Cardiac septum (tissue), 1 donor: Measurements from ENCODE around the gene ETS1. TPM values are rescaled to one million over a fixed set of nuclear protein-coding genes. Genes with fewer than 3 reads are reported as not detected.

Experiments
- DNase-seq: peaks from one replicate; pipeline ENCODE4 v3.0.0-alpha.2; 2020; ENCODE audit warnings: low spot score
- intact Hi-C: fragments of 100-400 bp; cut with DNase I; formaldehyde crosslinking; loops from one replicate; pipeline ENCODE4 v1.14.0; 2022
- total RNA-seq: library from RNA; stranded (reverse); fragmentation: NEBNext Ultra II Directional; extraction: Animal tissue kit (Norgen Biotek cat#: 25700); gene quantifications from one replicate; pipeline ENCODE4 v1.2.1, GENCODE V29; 2021
- donor health status: DM: no; HTN: no; CAD: no.

The ETS1 gene
- total RNA-seq, 1 donor from 2014 or later = 54.2 TPM

DNA sequence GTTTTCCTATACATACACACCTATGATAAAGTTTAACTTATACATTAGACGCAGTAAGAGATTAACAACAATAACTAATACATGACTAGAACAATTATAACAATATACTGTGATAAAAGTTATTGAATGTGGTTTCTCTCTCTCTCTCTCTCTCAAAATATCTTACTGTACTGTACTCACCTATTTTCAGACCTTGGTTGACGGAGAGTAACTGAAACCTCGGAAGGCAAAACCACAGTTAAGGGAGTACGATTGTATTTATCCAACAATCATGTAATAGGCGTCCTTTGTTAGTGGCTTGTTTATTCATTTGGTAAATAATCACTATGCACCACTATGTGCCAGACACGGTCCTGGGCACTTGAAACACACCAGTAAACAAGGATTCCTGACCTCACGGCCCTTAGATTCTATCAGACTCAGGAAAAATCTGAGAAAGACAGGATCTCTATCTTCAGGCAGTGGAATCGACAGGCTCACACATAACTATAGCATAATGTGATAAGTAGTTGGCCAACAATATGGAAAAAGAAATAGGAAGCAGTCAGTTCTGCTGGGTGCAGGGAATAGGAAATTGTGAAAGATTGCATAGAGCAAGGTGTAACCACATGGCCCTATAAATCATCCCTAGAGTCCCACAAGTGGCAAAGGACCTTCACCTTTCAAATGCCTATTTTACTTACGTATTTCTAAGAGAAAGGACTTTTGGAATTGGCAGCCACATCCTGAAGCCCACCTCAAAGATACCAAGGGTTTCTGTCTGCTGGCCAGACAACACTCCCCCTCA is 12.0 kb downstream of the ETS1 start:
- intact Hi-C loops = no loop called here
- DNase-seq = no peak

DNA sequence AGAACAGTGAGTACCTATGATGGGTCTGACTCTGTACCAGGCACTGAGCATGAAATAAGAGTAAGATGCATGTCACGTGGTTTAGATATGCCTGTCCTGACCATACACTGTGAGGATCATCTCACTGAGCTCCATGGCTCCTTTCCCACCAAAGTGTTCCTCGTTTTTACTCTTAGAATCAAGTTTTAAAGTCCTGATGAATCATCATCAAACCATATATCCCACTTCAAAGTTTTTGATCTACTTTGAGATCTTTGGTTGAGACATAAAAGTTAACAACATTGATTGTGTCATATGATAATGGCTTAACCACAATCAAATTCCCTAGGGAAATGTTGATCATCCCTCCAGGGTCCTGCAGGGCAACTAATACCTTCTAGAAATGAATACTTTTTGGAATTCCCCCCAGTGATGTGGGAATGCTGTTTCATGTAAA is 12.8 kb downstream of the ETS1 start:
- DNase-seq = no peak
- intact Hi-C loops = no loop called here

DNA sequence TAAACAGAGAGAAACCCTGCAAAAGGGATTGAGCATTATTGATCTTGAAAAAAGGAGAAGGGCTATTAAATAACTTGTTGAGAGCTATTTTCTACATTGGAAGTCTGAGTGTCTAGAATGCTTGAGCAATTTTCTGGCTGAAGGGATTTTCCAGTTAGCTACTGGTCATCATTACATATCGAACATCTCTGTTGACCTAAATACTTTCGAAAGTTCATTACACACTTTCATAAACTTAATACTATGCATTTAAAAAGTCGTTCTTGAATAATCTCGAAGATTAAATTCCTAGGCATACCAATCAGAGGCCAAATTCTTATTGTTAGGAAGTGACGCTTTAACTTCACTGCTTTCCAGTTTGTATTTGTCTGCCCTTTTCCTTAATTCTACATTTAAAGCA is 13.7 kb downstream of the ETS1 start:
- intact Hi-C loops = no loop called here
- no peak for DNase-seq

DNA sequence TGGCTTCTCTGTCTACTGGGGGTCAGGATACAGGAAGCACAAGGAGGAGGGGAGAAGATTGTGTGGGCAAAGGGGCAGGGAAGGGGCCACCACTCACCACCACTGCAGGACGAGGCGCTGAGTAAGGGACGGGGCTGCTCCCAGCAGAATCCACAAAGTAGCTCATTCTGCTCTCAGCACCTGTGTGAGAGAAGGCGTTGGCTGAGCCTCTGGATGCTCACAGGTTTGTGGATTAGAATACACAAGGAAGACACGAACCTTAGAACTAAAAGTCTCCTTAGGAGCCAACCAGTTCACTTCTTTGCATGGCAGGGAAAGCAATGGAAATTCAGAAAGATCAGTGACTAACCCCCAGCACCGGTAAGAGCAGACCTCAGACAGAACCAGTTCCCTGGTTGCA is 14.4 kb downstream of the ETS1 start:
- intact Hi-C loops = no loop called here
- no peak for DNase-seq

DNA sequence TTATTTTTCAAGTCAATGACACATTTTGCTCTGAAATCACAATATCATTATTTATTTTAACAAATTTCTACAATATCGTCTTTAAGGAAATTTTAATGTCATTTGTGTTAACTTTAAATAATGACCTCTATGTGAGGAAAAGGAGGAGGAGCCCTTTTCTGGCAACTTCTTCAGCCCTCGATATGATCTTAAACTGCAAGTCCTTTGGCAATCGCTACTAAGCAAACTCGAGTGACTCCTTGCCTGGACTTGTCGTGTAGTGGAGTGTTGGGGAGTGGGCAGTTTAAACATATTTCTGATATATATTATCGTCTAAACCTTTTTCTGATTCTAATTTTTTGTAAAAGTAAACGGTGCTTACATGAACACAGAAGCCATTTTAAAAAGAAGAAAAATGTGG is 16.7 kb downstream of the ETS1 start:
- DNase-seq = no peak
- intact Hi-C loops = no loop called here

DNA sequence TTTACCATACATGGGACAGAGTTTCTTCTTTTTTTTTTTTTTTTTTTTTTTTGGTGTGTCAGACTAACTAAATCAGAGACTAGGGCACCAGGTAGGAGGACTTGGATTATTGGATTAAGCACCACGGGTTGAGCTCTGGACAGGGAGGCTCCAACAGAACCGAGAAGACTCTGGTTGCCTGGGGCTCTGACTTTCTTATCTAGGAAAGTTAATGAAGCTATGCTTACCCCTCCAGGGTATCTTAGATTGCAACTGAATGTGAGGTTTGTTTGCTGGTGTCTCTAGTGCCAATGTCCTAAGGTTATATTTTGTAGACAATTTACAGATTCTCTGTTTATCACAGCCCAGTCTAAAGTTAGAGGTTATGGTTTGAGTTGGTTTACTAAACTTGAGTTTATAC is 18.1 kb downstream of the ETS1 start:
- intact Hi-C loops = no loop called here
- DNase-seq = no peak

DNA sequence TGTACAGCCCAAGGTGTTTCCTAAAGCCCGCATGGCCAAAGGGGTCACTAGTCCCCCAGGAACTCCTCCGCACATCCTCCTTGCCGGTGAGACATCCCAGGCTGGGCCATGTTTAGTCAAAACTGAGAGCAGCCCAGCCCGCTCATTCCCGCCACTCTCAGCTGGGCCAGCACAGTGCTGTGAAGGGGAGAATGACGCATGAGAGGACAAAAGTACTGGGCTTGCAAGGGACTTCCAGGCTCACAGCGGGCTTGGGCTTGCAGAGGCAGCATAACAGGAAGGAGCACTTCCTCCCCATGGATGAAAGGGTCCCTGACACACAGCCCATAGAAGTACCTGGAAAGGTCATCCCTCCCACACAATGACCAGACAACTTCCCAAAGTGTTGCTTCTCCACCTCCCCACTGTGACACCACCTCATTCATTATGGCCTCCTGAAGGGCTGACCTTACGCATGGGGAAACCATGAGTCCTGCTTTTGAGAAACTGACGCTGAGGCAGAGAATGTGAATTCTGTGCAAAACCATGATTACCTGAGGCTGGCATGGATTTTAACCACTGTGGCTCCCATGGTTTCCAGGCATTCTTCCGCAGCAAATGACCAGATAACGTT is 19.1 kb downstream of the ETS1 start:
- intact Hi-C loops = no loop called here
- peak; percentile 81 for DNase-seq

DNA sequence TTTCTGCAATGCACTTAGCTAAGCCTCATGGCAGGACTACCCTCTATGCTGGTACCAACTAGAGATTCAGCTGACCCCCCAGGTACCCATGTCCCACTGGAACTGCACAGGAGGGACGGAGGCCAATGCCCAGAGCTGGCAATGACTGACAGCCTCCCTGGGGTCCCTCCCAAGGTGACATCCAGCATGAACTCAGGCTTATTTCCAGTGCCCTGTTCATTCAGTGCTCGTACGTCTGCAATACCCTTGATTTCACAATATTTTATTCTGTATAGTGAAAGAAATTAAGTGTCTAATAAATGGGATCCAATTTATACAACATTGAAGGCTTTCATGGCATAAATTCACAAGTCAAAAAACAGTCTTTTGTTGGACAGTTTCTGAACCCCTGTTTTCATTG is 20.2 kb downstream of the ETS1 start:
- no peak for DNase-seq
- intact Hi-C loops = no loop called here

DNA sequence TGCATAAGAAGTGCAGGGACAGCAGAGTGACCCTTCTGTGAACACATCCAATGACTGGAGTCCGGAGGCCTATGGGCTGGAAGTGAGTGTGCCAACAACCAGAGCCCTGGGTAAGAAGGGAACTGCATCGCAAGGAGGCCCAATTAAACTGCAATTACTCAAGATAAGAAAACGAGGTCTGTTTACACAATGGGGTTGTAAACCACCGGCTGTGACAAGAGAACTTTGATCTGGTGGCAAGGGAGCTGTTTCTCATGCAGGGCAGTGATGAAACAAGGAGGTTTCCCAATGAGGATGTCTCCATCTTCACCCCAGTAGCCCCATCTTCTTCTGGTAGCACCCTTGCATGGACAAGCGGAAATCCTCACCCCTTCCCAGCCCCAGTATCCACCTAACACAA is 21.5 kb downstream of the ETS1 start:
- no peak for DNase-seq

DNA sequence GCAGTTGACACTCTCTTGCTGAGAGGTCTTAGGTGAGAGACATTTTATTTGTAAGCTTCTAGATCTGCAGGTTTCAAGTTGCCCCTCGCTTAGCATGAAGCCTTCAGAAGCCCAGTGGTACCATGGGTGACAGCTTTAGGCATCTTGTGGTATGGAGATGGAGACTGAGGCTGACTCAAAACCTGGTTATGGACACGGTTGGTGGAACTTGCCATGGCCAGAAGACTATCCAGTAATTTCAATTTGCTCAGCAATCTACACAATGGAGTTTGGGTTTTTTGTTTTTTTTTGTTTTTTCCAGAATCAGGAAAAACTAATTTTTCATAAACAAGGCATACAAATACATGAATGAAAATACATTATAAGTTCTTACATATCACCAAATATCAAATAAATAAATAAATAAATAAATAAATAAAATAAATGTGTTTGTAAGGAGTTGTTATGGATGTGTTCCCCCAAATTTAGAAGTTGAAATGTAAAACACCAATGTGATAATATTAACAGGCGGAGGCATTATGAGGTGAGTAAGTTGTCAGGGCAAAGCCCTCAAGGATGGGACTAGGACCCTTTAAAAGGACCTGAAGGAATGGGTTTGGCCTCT is 22.6 kb downstream of the ETS1 start:
- no peak for DNase-seq
- intact Hi-C loops = no loop called here

More for the DNA sequence above, 21.5 kb downstream of the ETS1 start:
- intact Hi-C loops = no loop called here

DNA sequence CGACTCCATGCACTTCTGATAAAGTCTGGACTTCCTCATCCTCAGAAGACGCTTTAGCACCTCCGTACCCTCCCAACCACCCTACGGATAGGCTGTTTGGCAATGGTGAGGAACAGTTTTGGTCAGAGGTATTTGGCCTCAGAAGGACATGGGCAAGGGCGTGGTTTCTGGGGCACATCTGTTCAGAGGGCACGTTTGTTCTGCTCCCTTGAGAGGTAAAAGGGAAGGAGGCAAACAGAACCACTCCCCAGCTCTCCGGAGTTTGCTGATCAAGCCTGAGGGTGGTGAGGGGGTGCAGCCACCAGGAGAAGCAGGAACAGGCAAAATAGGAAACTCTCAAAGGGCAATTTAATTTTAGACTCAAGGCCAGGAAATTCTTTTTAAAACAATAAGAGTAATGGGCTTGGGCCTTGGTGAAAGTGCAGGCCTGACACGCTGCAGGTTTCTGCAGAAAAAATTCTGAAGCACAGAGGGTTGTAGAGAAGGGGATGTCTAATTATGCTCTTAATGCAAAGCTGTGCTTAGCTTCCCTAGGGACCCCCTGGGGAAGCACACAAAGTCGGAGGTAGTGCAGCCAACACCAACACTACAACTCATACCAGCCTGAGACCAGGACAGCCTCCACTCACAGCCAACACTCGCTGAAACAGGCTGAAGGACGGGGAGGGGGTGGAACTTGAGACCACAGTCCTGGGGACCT is 23.3 kb downstream of the ETS1 start:
- intact Hi-C loops = no loop called here
- no peak for DNase-seq

DNA sequence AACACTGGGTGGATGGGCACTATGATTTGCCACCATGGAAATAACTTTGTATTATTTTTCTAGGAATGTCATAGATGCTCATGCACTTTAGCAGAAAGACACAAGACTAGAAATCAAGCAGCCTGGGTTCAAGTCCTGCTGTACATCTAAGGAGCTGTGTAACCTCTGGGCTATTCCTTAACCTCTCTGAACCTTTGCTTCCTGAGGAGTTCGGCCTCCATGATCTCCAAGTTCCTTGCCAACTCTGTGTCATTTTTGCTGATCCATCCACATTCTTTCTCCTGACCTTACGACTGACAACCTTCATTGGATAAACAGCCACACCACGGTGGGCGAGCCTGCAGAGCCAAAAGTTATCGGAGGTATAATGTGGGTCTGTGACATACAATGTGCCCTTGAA is 24.1 kb downstream of the ETS1 start:
- DNase-seq = no peak
- intact Hi-C loops = no loop called here

DNA sequence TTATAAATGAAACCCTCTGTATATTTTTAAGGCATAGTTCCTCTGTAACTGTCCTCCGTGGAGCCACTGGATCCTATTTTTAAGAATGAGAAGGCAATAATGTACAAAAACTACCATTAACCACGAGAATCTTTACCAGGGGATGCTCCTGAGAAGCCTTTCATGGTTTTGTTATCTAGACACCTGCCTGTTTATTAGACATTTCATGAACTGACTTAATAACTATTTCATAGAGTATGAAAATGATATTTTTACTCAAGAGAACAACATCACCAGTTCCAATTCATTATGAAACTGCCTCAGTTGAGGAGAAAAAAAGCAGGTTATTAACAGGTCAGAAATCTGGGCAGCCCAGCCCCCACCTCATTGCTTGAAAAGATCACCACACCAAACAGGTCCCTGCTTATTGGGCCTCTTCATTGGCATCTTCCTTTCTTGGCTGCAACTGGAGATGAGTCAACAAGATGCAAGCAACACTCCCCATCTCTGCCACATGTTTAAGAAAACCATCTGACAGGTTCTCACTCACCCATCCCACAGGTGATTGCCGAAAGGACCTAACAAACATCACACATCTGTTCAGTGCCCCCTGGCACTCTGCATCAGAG is 27.8 kb downstream of the ETS1 start:
- intact Hi-C loops = loop anchor here (5.0 to 10.0 kb wide), 3 partner anchors 68 to 385 kb away; no protein-coding TSS in a partner anchor
- DNase-seq = no peak

DNA sequence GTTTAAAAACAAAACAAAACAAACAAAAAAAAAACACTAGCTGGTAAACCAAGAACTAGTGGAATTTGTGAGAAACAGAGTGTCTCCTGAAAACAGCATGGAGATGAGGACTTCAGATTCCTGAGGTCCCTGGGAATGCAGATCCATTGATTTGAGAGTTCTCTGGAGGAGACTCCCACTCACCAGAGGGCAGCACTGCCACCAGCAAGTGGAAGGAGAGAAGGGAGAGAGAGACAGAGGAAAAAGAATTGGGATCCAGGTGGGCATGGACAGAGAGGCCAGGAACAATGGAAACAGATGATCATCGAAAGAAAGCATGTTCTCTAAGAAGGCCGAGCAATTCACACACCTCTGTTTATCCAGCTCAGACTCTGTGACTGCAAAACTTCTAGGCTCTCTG is 31.8 kb downstream of the ETS1 start:
- DNase-seq = no peak
- intact Hi-C loops = loop anchor here (5.0 to 10.0 kb wide), 3 partner anchors 72 to 381 kb away; no protein-coding TSS in a partner anchor

DNA sequence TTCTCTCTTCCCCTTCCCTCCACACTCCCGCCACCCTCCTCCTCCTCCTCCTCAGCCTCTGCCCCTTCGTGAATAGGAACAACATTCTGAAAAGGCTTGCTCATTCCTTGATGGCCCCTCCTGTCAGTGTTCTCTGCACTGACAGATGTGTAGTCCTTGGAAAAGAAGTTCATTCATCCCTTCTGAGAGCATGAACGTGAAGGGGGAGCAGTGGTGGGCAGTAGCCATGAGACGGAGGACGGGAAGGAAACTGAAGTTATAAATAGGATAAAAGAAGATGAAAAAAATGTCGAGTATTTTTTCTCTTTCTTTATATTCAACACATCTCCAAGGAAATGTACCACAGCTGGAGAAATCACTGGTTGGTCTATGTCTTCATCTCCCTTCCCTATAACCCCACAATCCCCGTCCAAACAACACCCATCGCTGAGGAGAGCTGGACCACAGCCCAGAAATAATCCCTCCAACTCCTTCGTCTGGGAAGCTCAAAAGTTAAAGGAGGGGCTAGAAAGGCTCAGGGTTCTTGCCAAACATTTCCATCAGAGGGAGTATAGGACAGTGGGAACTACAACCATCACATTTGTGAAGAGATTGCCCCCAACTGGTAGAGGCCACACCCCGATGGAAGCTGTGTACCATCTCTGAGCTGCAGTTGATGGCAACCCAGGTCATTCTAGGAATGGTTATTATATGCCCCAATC is 33.5 kb downstream of the ETS1 start:
- intact Hi-C loops = loop anchor here (10.0 kb wide), 1 partner anchor 379 kb away; no protein-coding TSS in a partner anchor
- no peak for DNase-seq

DNA sequence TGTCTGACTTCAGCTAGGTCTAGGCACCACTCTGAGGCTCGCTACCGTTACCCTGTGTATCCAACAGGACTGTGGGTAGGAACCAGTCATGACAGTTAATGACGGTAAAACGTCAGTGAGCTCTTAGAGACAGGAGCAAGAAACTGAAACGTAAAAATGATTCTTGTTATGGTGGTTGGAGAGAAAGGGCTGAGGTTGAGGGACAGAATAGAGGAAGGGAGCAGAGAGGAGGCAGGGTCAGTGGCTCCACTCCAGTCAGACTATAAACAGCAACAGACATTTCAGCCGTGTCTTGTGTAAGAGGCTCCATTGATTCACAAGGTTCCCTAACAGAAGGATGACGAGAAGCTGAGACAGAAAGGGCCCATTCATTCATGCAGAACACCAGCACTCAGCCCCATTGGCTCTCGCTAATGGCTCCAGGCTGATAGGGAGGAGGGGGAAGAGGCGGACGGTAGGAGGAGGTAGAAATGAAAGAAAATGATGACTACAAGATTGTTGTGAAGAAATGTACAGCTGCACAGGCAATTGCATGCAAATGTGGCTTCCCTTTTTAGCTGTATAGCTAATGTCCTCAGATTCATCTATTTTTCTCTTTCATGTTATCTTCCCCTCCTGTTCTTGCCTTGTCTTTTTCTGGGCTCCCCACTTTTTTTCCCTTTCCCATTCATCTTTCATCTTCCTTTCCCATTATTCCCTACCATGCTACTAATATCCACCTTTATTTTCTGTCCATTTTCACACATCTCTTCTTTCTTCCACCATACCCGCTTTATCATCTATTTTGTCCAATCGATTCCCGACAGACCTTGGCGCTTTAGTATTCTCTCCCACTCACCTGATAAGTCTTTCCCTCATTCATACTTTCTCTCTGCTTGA is 34.3 kb downstream of the ETS1 start:
- no peak for DNase-seq
- intact Hi-C loops = loop anchor here (10.0 kb wide), 1 partner anchor 378 kb away; no protein-coding TSS in a partner anchor

DNA sequence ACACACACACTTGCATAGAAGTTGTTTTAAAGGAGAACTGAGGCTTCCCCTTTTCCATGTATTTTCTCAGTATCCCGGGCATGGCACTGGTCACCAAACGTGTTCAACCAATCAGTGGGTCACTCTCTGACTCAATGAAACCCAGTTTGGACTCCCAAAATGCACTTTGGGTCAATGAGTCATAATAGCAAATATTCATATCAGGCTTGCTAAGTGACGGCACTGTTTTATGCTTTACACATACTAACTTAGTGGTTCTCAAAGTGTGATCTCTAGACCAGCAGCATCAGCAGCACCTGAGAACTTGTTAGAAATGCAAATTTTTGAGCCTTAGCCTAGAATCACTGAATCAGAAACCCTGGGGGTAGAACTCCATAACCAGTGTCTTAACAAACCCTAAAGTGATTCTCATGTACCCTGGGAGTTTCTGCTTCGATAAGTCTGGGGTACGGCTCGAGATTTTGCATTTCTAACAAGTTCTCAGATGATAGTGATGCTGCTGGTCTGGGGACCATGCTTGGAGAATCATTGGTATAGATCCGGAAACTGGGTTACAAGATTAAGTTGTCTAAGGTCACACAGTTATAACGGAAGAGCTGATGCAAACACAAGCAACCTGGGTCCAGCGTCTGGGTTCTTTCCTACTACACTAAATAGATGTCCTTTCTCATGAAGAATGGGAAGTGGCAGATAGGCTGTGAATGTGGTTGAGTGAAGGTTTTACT is 35.6 kb downstream of the ETS1 start:
- DNase-seq = no peak
- intact Hi-C loops = loop anchor here (10.0 kb wide), 1 partner anchor 377 kb away; no protein-coding TSS in a partner anchor
